WTC11 (cell line): ENCODE data around the gene FAM50B. TPM values are rescaled to one million over a fixed set of nuclear protein-coding genes. Genes with fewer than 3 reads are reported as not detected.

Experiments used
- ATAC-seq: fragments of 200-7000 bp; cut with Tn5 transposase; 2 replicates; pipeline ENCODE4 v1.10.0; 2021; ENCODE audit warnings: mild to moderate bottlenecking, moderate library complexity
- CTCF ChIA-PET: fragments of 300-600 bp; sonication (Branson Sonifier 250); formaldehyde crosslinking; loops from one replicate; lab custom pipeline; 2021; ENCODE audit warnings: antibody characterized with exemption; lab: Charles Lee
- POLR2A ChIA-PET: fragments of 350-600 bp; sonication (Branson Sonifier 250); formaldehyde crosslinking; loops from one replicate; lab custom pipeline; 2021; ENCODE audit warnings: antibody characterized with exemption; lab: Charles Lee
- DNase-seq: peaks from one replicate; pipeline ENCODE4 v3.0.0; 2021; ENCODE audit warnings: low spot score
- H3K27ac Mint-ChIP-seq: 2 replicates; pipeline ENCODE4 v1.8.0; 2021; ENCODE audit warnings: mixed read lengths
- H3K27me3 Mint-ChIP-seq: 2 replicates; pipeline ENCODE4 v1.8.0; 2021; ENCODE audit warnings: low read depth, mild to moderate bottlenecking, moderate library complexity, mixed read lengths
- H3K36me3 Mint-ChIP-seq: 2 replicates; pipeline ENCODE4 v1.8.0; 2021; ENCODE audit warnings: mixed read lengths
- H3K4me1 Mint-ChIP-seq: 2 replicates; pipeline ENCODE4 v1.8.0; 2022; ENCODE audit warnings: mixed read lengths
- H3K4me3 Mint-ChIP-seq: 2 replicates; pipeline ENCODE4 v1.8.0; 2021; ENCODE audit warnings: mild to moderate bottlenecking, moderate library complexity, mixed read lengths
- H3K9me3 Mint-ChIP-seq: 2 replicates; pipeline ENCODE4 v1.8.0; 2021; ENCODE audit warnings: mixed read lengths
- ELF4 ChIP-seq: sonication (generic); formaldehyde crosslinking; IDR thresholded peaks from 2 replicates; pipeline ENCODE4 v1.8.1; 2022; ENCODE audit warnings: low read depth, mild to moderate bottlenecking, moderate library complexity, missing genetic modification reagents
- ETV6 ChIP-seq: sonication (generic); formaldehyde crosslinking; IDR thresholded peaks from 2 replicates; pipeline ENCODE4 v1.8.1; 2022; ENCODE audit warnings: mild to moderate bottlenecking, missing genetic modification reagents
- GRHL2 ChIP-seq: fragments of 250-450 bp; sonication (Bioruptor Pico); IDR thresholded peaks from 2 replicates; pipeline ENCODE4 v1.8.0; 2022; ENCODE audit warnings: mild to moderate bottlenecking, moderate library complexity; ENCODE audit not compliant: insufficient replicate concordance, severe bottlenecking
- HMGXB4 ChIP-seq: sonication (generic); formaldehyde crosslinking; IDR thresholded peaks from 2 replicates; pipeline ENCODE4 v1.8.1; 2023; ENCODE audit warnings: mild to moderate bottlenecking, moderate library complexity, missing genetic modification reagents
- IRF1 ChIP-seq: sonication (generic); formaldehyde crosslinking; IDR thresholded peaks from 2 replicates; pipeline ENCODE4 v1.8.0; 2023; ENCODE audit warnings: missing genetic modification reagents
- JAZF1 ChIP-seq: fragments of 250-450 bp; sonication (Bioruptor Pico); IDR thresholded peaks from 2 replicates; pipeline ENCODE4 v1.9.0; 2021; ENCODE audit warnings: moderate library complexity, mild to moderate bottlenecking, inconsistent platforms
- MYBL2 ChIP-seq: sonication (generic); formaldehyde crosslinking; IDR thresholded peaks from 2 replicates; pipeline ENCODE4 v1.8.1; 2023; ENCODE audit warnings: mild to moderate bottlenecking, moderate library complexity, missing genetic modification reagents
- NFYB ChIP-seq: sonication (generic); formaldehyde crosslinking; conservative IDR thresholded peaks from 2 replicates; pipeline ENCODE4 v1.8.0; 2022; ENCODE audit warnings: low read depth, missing genetic modification reagents
- ZNF219 ChIP-seq: sonication (generic); formaldehyde crosslinking; IDR thresholded peaks from 2 replicates; pipeline ENCODE4 v1.8.0; 2023; ENCODE audit warnings: missing genetic modification reagents, mild to moderate bottlenecking, borderline replicate concordance
- ZNF425 ChIP-seq: fragments of 250-450 bp; sonication (Bioruptor Pico); conservative IDR thresholded peaks from 2 replicates; pipeline ENCODE4 v1.9.0; 2021; ENCODE audit warnings: mild to moderate bottlenecking
- total RNA-seq: library from RNA; stranded (reverse); gene quantifications from 3 replicates; pipeline ENCODE4 v1.2.3, GENCODE V29; 2021
- TF ChIP-seq, protein P1 (sequence below): sonication (generic); formaldehyde crosslinking; IDR thresholded peaks from 2 replicates; pipeline ENCODE4 v1.8.1; 2022; ENCODE audit warnings: mild to moderate bottlenecking, missing genetic modification reagents, moderate library complexity, borderline replicate concordance
- TF ChIP-seq, protein P2 (sequence below): sonication (generic); formaldehyde crosslinking; IDR thresholded peaks from 2 replicates; pipeline ENCODE4 v1.8.1; 2022; ENCODE audit warnings: low read depth, missing genetic modification reagents, borderline replicate concordance
- TF ChIP-seq, protein P3 (sequence below): sonication (generic); formaldehyde crosslinking; IDR thresholded peaks from 2 replicates; pipeline ENCODE4 v1.8.0; 2023; ENCODE audit warnings: missing genetic modification reagents, mild to moderate bottlenecking, borderline replicate concordance

FAM50B gene
- total RNA-seq, 1 experiment from 2014 or later = 2.1 TPM

- Mint-ChIP-seq H3K36me3 (peaks cover under 1% of the 10 kb centered on the region), H3K9me3 (peaks cover 7% of the 10 kb centered on the region), H3K4me3 (no peak overlapping the region), H3K4me1 (no peaks in the 10 kb centered on the region), H3K27ac (no peak overlapping the region), H3K27me3 (0 out of 2 replicates have a peak, but pooled peaks cover under 1% of the 10 kb centered on the region)
- ChIA-PET CTCF (interaction anchor here (1.5 kb wide), 1 partner anchor 27 kb away, joined by 8 read pairs; the partner anchor contains the start of gene FAM50B), POLR2A (no interaction called here)
- no peak for DNase-seq
- ATAC-seq = no peak
- TF ChIP-seq, protein P1, sequence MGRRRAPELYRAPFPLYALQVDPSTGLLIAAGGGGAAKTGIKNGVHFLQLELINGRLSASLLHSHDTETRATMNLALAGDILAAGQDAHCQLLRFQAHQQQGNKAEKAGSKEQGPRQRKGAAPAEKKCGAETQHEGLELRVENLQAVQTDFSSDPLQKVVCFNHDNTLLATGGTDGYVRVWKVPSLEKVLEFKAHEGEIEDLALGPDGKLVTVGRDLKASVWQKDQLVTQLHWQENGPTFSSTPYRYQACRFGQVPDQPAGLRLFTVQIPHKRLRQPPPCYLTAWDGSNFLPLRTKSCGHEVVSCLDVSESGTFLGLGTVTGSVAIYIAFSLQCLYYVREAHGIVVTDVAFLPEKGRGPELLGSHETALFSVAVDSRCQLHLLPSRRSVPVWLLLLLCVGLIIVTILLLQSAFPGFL = no peak
- TF ChIP-seq IRF1 (CRISPR knock-in tag) = no peak
- no peak for TF ChIP-seq ZNF425
- no peak for TF ChIP-seq NFYB (CRISPR knock-in tag)
- no peak for TF ChIP-seq MYBL2 (CRISPR knock-in tag)
- TF ChIP-seq ZNF219 = no peak
- TF ChIP-seq, protein P2, sequence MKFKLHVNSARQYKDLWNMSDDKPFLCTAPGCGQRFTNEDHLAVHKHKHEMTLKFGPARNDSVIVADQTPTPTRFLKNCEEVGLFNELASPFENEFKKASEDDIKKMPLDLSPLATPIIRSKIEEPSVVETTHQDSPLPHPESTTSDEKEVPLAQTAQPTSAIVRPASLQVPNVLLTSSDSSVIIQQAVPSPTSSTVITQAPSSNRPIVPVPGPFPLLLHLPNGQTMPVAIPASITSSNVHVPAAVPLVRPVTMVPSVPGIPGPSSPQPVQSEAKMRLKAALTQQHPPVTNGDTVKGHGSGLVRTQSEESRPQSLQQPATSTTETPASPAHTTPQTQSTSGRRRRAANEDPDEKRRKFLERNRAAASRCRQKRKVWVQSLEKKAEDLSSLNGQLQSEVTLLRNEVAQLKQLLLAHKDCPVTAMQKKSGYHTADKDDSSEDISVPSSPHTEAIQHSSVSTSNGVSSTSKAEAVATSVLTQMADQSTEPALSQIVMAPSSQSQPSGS (CRISPR knock-in tag) = no peak
Observed at GRCh38 chr6:3876101-3876500, 26.9 kb downstream of the FAM50B start.

DNA sequence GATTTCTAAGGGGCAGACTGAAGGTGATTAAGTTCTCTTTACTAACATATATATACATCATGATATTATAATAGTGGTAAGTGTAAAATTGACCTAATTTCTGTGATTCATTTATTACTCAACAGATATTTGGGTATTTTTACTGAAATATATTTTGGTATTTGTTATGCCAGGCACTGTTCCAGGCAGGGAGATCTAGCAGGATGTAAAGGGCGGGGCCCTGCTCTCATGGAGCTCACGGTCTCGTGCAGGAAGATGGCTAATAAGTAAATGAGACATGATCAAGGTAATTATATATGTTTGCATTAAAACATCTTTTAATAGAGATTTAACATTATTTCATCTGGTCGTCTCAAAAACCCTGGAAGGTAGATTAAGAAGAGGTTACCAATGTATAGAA lies 27.7 kb downstream of the FAM50B start:
- ChIA-PET CTCF (interaction anchor here (0.8 to 1.5 kb wide), 2 partner anchors 27 to 56 kb away, joined by 3 to 8 read pairs; partner anchors contain the start of gene FAM50B), POLR2A (no interaction called here)
- no peak overlapping the region for H3K4me3 Mint-ChIP-seq
- no peaks in the 10 kb centered on the region for H3K4me1 Mint-ChIP-seq
- peaks cover 14% of the 10 kb centered on the region for H3K9me3 Mint-ChIP-seq
- peaks cover 7% of the 10 kb centered on the region; the same call in 1 of the 2 replicates for H3K27me3 Mint-ChIP-seq
- DNase-seq (no peak), ATAC-seq (no peak)
- peaks cover 9% of the 10 kb centered on the region for H3K36me3 Mint-ChIP-seq
- TF ChIP-seq HMGXB4 (CRISPR knock-in tag) = no peak
- TF ChIP-seq ETV6 (CRISPR knock-in tag) = no peak
- TF ChIP-seq ELF4 = no peak
- TF ChIP-seq JAZF1 (CRISPR knock-in tag) = no peak
- TF ChIP-seq GRHL2 (CRISPR knock-in tag) = no peak
- TF ChIP-seq, protein P3, sequence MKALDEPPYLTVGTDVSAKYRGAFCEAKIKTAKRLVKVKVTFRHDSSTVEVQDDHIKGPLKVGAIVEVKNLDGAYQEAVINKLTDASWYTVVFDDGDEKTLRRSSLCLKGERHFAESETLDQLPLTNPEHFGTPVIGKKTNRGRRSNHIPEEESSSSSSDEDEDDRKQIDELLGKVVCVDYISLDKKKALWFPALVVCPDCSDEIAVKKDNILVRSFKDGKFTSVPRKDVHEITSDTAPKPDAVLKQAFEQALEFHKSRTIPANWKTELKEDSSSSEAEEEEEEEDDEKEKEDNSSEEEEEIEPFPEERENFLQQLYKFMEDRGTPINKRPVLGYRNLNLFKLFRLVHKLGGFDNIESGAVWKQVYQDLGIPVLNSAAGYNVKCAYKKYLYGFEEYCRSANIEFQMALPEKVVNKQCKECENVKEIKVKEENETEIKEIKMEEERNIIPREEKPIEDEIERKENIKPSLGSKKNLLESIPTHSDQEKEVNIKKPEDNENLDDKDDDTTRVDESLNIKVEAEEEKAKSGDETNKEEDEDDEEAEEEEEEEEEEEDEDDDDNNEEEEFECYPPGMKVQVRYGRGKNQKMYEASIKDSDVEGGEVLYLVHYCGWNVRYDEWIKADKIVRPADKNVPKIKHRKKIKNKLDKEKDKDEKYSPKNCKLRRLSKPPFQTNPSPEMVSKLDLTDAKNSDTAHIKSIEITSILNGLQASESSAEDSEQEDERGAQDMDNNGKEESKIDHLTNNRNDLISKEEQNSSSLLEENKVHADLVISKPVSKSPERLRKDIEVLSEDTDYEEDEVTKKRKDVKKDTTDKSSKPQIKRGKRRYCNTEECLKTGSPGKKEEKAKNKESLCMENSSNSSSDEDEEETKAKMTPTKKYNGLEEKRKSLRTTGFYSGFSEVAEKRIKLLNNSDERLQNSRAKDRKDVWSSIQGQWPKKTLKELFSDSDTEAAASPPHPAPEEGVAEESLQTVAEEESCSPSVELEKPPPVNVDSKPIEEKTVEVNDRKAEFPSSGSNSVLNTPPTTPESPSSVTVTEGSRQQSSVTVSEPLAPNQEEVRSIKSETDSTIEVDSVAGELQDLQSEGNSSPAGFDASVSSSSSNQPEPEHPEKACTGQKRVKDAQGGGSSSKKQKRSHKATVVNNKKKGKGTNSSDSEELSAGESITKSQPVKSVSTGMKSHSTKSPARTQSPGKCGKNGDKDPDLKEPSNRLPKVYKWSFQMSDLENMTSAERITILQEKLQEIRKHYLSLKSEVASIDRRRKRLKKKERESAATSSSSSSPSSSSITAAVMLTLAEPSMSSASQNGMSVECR (CRISPR knock-in tag) = no peak
- H3K27ac Mint-ChIP-seq = no peak overlapping the region
